Measurements from ENCODE around the gene NPRL2.
A peak's percentile ranks its signal among the peaks of the same experiment; 100 is the strongest.

NPRL2 gene

GRCh38 chr3:50324351-50325112 is 26.0 kb downstream of the NPRL2 start:
- Histone ChIP-seq H3K36me3 (peaks cover 7 to 27% (median 20%) of the 10 kb centered on the region in 3 donors), H3K9me3 (no peaks in the 10 kb centered on the region), H3K4me3 (no peak overlapping the region), H3K27me3 (no peaks in the 10 kb centered on the region), H3K4me1 (peaks cover 0 to 56% (median 37%) of the 10 kb centered on the region in 4 donors), H3K27ac (peak overlapping the region; percentile 26 to 33)
- intact Hi-C loops (cut with DNase I; ENCODE audit: low total_unique reads) = no loop called here
- peak; percentile 68 to 70 for TF ChIP-seq CTCF (IDR thresholded peaks at IDR 0.05)
- DNase-seq = peak; percentile 73

GRCh38 chr3:50323614-50324199 is 26.9 kb downstream of the NPRL2 start:
- H3K4me3 ChIP-seq = no peak overlapping the region
- peak in 1 of 2 donors; percentile 79 for DNase-seq
- intact Hi-C loops (cut with DNase I; ENCODE audit: low total_unique reads) = no loop called here

GRCh38 chr3:50323092-50323600 is 27.4 kb downstream of the NPRL2 start:
- H3K4me3 ChIP-seq = no peak overlapping the region
- DNase-seq = peak in 1 of 2 donors; percentile 70
- H3K27ac ChIP-seq = peak overlapping the region; percentile 93
- TF ChIP-seq CTCF (IDR thresholded peaks at IDR 0.05) = no peak
- intact Hi-C loops (cut with DNase I; ENCODE audit: low total_unique reads) = no loop called here
- peaks cover 7 to 31% (median 18%) of the 10 kb centered on the region in 3 donors for H3K36me3 ChIP-seq
- H3K9me3 ChIP-seq = no peaks in the 10 kb centered on the region
- no peaks in the 10 kb centered on the region for H3K27me3 ChIP-seq
- peaks cover 0 to 65% (median 40%) of the 10 kb centered on the region in 4 donors for H3K4me1 ChIP-seq

More at GRCh38 chr3:50323614-50324199, 26.9 kb downstream of the NPRL2 start:
- peaks cover 7 to 26% (median 15%) of the 10 kb centered on the region in 3 donors for H3K36me3 ChIP-seq
- H3K4me1 ChIP-seq = peaks cover 0 to 63% (median 40%) of the 10 kb centered on the region in 4 donors
- no peak for TF ChIP-seq CTCF (IDR thresholded peaks at IDR 0.05)
- no peaks in the 10 kb centered on the region for H3K27me3 ChIP-seq
- H3K27ac ChIP-seq = peak overlapping the region; percentile 26 to 33
- no peaks in the 10 kb centered on the region for H3K9me3 ChIP-seq

DNA sequence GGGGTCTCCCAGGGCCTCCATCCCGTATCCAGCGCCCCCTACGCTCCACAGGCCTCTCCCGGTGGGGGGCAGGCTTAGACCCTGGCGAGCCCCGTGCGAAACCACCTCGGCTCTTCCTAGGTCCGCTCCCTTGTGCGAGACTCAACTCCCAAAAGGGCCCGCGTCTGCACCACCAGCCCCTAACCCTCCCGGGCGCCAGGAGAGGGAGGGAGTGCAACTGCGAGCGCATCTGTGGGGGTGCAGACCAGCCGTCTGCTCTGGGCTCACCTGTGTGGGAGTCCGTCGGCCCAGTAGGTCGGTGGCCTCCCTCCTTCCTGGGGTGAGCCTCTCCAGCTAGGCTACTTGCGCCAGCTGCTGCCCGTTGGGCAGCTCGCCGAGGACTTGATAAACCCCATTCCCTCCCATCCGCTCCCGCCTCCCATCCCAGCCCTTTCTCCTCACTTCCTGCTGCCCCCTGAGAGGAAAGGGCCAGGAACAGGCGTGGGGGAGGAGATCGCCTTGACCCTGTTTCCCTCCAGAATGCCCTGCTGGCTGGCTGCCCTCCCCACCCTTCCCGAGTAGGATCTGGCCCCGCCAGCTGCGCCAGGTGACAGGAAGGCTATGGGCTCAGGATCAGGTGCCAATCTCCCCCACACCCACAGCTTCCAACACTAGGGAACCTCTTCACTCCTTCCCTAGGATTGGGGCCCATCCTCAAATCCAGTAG is 28.0 kb downstream of the NPRL2 start, which contains the start of gene HYAL2:
HYAL2 (minus strand) TSS at position 360 of the 706 bp plus-strand sequence. CDS start 2,256 bp downstream, outside the sequence.
- intact Hi-C loops (cut with DNase I; ENCODE audit: low total_unique reads) = no loop called here
- H3K9me3 ChIP-seq = no peaks in the 10 kb centered on the region
- peak within 1 kb of the TSS; percentile 70 to 89 for H3K4me3 ChIP-seq
- no peaks in the 10 kb centered on the region for H3K27me3 ChIP-seq
- H3K4me1 ChIP-seq = peaks cover 0 to 68% (median 41%) of the 10 kb centered on the region in 4 donors
- peak within 1 kb of the TSS; percentile 93 for H3K27ac ChIP-seq
- TF ChIP-seq CTCF (IDR thresholded peaks at IDR 0.05) = no peak
- DNase-seq = peak in 1 of 2 donors; percentile 77
- peaks cover 7 to 36% (median 24%) of the 10 kb centered on the region in 3 donors for H3K36me3 ChIP-seq

DNA sequence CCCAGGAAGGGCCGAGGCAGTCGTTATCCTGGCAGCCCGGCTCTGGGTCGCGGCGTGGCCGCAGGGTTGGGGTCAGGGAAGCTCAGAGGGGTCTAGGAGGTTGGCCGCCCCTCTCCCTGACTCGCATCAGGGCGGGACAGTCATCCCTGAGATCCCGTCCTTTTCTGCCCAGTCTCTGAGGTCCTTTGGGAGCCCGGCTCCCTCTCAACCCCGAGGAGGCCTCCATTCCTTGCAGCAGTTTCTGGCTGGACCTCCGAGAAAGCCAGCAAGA is 28.5 kb downstream of the NPRL2 start:
- Histone ChIP-seq H3K27me3 (no peaks in the 10 kb centered on the region), H3K27ac (peak overlapping the region; percentile 93), H3K36me3 (peaks cover 7 to 36% (median 29%) of the 10 kb centered on the region in 3 donors), H3K9me3 (no peaks in the 10 kb centered on the region), H3K4me3 (peak overlapping the region; percentile 70 to 89), H3K4me1 (peaks cover 0 to 68% (median 36%) of the 10 kb centered on the region in 4 donors)
- intact Hi-C loops (cut with DNase I; ENCODE audit: low total_unique reads) = no loop called here
- DNase-seq = no peak
- TF ChIP-seq CTCF (IDR thresholded peaks at IDR 0.05) = no peak
